Upper lobe of right lung (tissue), 1 donor: Measurements from ENCODE around the gene HOXA7. TPM values are rescaled to one million over a fixed set of nuclear protein-coding genes. Genes with fewer than 3 reads are reported as not detected.

Source experiments
- ATAC-seq: fragments of 200-7000 bp; cut with Tn5 transposase; one replicate; pipeline ENCODE4 v1.9.1; 2020; ENCODE audit warnings: mild to moderate bottlenecking, moderate library complexity
- DNase-seq: peaks from one replicate; pipeline ENCODE4 v3.0.0-alpha.2; 2020
- H3K27ac ChIP-seq: fragments of 200-600 bp; one replicate; pipeline ENCODE4 v1.8.0; 2022
- H3K27me3 ChIP-seq: fragments of 200-600 bp; one replicate; pipeline ENCODE4 v1.8.0; 2022; ENCODE audit warnings: mild to moderate bottlenecking
- H3K36me3 ChIP-seq: fragments of 200-600 bp; one replicate; pipeline ENCODE4 v1.8.0; 2022
- H3K4me1 ChIP-seq: fragments of 200-600 bp; one replicate; pipeline ENCODE4 v1.8.0; 2022
- H3K4me3 ChIP-seq: fragments of 200-600 bp; one replicate; pipeline ENCODE4 v1.8.0; 2022; ENCODE audit warnings: mild to moderate bottlenecking
- H3K9me3 ChIP-seq: fragments of 200-600 bp; one replicate; pipeline ENCODE4 v1.8.0; 2022
- CTCF ChIP-seq: fragments of 200-600 bp; IDR thresholded peaks from one replicate; pipeline ENCODE4 v1.8.0; 2022; ENCODE audit warnings: antibody characterized with exemption
- intact Hi-C: fragments of 100-400 bp; cut with DNase I; formaldehyde crosslinking; loops from one replicate; pipeline ENCODE4 v1.11.0; 2022
- total RNA-seq: library from RNA; stranded (reverse); fragmentation: NEBNext Ultra II Directional; extraction: Animal tissue kit (Norgen Biotek cat#: 25700); gene quantifications from one replicate; pipeline ENCODE4 v1.2.1, GENCODE V29; 2021
- donor health status: DM: no; HTN: yes; CAD: no; lungs with severe emphysema.

Gene HOXA7
- total RNA-seq, 1 donor from 2014 or later = 2.9 TPM

GRCh38 chr7:27183682-27184336 lies 27.3 kb upstream of the HOXA7 start:
- no peak for ATAC-seq
- intact Hi-C loops = no loop called here
- DNase-seq = peak; percentile 42
- H3K9me3 ChIP-seq = no peaks in the 10 kb centered on the region
- peaks cover 36% of the 10 kb centered on the region for H3K4me1 ChIP-seq
- H3K27me3 ChIP-seq = peaks cover 100% of the 10 kb centered on the region
- no peak for TF ChIP-seq CTCF
- H3K27ac ChIP-seq = no peak overlapping the region
- peak overlapping the region; percentile 31 for H3K4me3 ChIP-seq
- H3K36me3 ChIP-seq = no peaks in the 10 kb centered on the region

GRCh38 chr7:27182861-27183681 lies 26.6 kb upstream of the HOXA7 start:
- no peaks in the 10 kb centered on the region for H3K36me3 ChIP-seq
- no peak overlapping the region for H3K4me3 ChIP-seq
- peaks cover 28% of the 10 kb centered on the region for H3K4me1 ChIP-seq
- H3K27me3 ChIP-seq = peaks cover 100% of the 10 kb centered on the region
- no peaks in the 10 kb centered on the region for H3K9me3 ChIP-seq
- DNase-seq (peak; percentile 56), ATAC-seq (no peak)
- no peak for TF ChIP-seq CTCF
- intact Hi-C loops = no loop called here
- no peak overlapping the region for H3K27ac ChIP-seq

- TF ChIP-seq CTCF = no peak
- H3K4me1 ChIP-seq = peaks cover 21% of the 10 kb centered on the region
- DNase-seq (no peak), ATAC-seq (no peak)
- H3K9me3 ChIP-seq = no peaks in the 10 kb centered on the region
- intact Hi-C loops = no loop called here
- peaks cover 100% of the 10 kb centered on the region for H3K27me3 ChIP-seq
- no peak overlapping the region for H3K27ac ChIP-seq
- H3K4me3 ChIP-seq = no peak overlapping the region
- H3K36me3 ChIP-seq = no peaks in the 10 kb centered on the region
Observed at GRCh38 chr7:27182285-27182841, 25.9 kb upstream of the HOXA7 start.

GRCh38 chr7:27181795-27182275 lies 25.4 kb upstream of the HOXA7 start:
- peaks cover 100% of the 10 kb centered on the region for H3K27me3 ChIP-seq
- no peaks in the 10 kb centered on the region for H3K36me3 ChIP-seq
- no peak for ATAC-seq
- H3K4me3 ChIP-seq = no peak overlapping the region
- intact Hi-C loops = no loop called here
- peaks cover 21% of the 10 kb centered on the region for H3K4me1 ChIP-seq
- no peak overlapping the region for H3K27ac ChIP-seq
- peak; percentile 51 for DNase-seq
- TF ChIP-seq CTCF = no peak
- no peaks in the 10 kb centered on the region for H3K9me3 ChIP-seq

GRCh38 chr7:27180431-27181420 lies 24.3 kb upstream of the HOXA7 start:
- H3K9me3 ChIP-seq = no peaks in the 10 kb centered on the region
- H3K4me3 ChIP-seq = no peak overlapping the region
- no peaks in the 10 kb centered on the region for H3K36me3 ChIP-seq
- H3K4me1 ChIP-seq = peaks cover 18% of the 10 kb centered on the region
- intact Hi-C loops = no loop called here
- no peak for TF ChIP-seq CTCF
- DNase-seq (peak; percentile 38), ATAC-seq (no peak)
- no peak overlapping the region for H3K27ac ChIP-seq
- H3K27me3 ChIP-seq = peaks cover 100% of the 10 kb centered on the region
